Endodermal cell (in vitro differentiated cells): ENCODE data around the gene WNK1. TPM values are rescaled to one million over a fixed set of nuclear protein-coding genes. Genes with fewer than 3 reads are reported as not detected.

Experiments used
- DNase-seq: peaks from one replicate; pipeline ENCODE4 v3.0.0-alpha.2; 2017
- H3K27ac ChIP-seq: 2 replicates; pipeline ENCODE4 v1.5.1; 2013; ENCODE audit warnings: mild to moderate bottlenecking, low read depth, low read length, moderate library complexity
- H3K27me3 ChIP-seq: 2 replicates; pipeline ENCODE4 v1.6.1; 2013; ENCODE audit warnings: mild to moderate bottlenecking, low read length, moderate library complexity; ENCODE audit not compliant: insufficient read depth, control insufficient read depth, poor library complexity, severe bottlenecking
- H3K36me3 ChIP-seq: 2 replicates; pipeline ENCODE4 v1.7.0; 2013; ENCODE audit warnings: mild to moderate bottlenecking, low read length, moderate library complexity; ENCODE audit not compliant: control insufficient read depth, insufficient read depth
- H3K4me1 ChIP-seq: one replicate; pipeline ENCODE4 v1.7.0; 2013; ENCODE audit warnings: low read length; ENCODE audit not compliant: control insufficient read depth, insufficient read depth
- H3K4me3 ChIP-seq: 2 replicates; pipeline ENCODE4 v1.5.1; 2013; ENCODE audit warnings: mild to moderate bottlenecking, low read length, moderate library complexity
- H3K9ac ChIP-seq: 2 replicates; pipeline ENCODE4 v1.6.1; 2013; ENCODE audit warnings: mild to moderate bottlenecking, low read length, moderate library complexity; ENCODE audit not compliant: poor library complexity, severe bottlenecking; ENCODE audit errors: extremely low read depth
- H3K9me3 ChIP-seq: 2 replicates; pipeline ENCODE4 v1.6.1; 2013; ENCODE audit warnings: mild to moderate bottlenecking, low read length, moderate library complexity; ENCODE audit not compliant: control insufficient read depth
- H3K27ac Mint-ChIP-seq: 2 replicates; pipeline ENCODE4 v1.8.0; 2020; ENCODE audit warnings: mixed read lengths
- H3K27me3 Mint-ChIP-seq: 2 replicates; pipeline ENCODE4 v1.8.0; 2021; ENCODE audit warnings: mild to moderate bottlenecking, mixed read lengths; ENCODE audit not compliant: insufficient read depth
- H3K36me3 Mint-ChIP-seq: 2 replicates; pipeline ENCODE4 v1.8.0; 2020; ENCODE audit warnings: low read depth, mixed read lengths
- H3K4me1 Mint-ChIP-seq: 2 replicates; pipeline ENCODE4 v1.8.0; 2020; ENCODE audit warnings: mixed read lengths
- H3K4me3 Mint-ChIP-seq: 2 replicates; pipeline ENCODE4 v1.8.0; 2020; ENCODE audit warnings: mild to moderate bottlenecking, moderate library complexity, mixed read lengths
- H3K9me3 Mint-ChIP-seq: 2 replicates; pipeline ENCODE4 v1.8.0; 2020; ENCODE audit warnings: mild to moderate bottlenecking, mixed read lengths
- CTCF ChIP-seq: fragments of 200-600 bp; sonication (generic); conservative IDR thresholded peaks from 2 replicates; pipeline ENCODE4 v1.5.0; 2021; ENCODE audit warnings: antibody characterized with exemption, mild to moderate bottlenecking
- WGBS, 2 experiments: methylation state at CpG; one replicate each; pipeline versions ENCODE4 v1.1.5 to v1.1.7; 2013; ENCODE audit warnings: missing lambda C conversion rate in 2 of 2, mixed read lengths in 1 of 2; ENCODE audit not compliant: insufficient coverage in 1 of 2, insufficient read length in 1 of 2; 5-methylcytosine and 5-hydroxymethylcytosine counted together
- total RNA-seq, 2 donors: library from RNA; stranded (reverse); fragmentation: NEBNext Ultra II Directional in 1 of 2; extraction: Animal tissue kit (Norgen Biotek cat#: 25700) in 1 of 2; gene quantifications; 2 replicates in 1 of 2; 3 replicates in 1 of 2; pipeline ENCODE4 v1.2.1, GENCODE V29; 2021

WNK1 gene
- total RNA-seq, 2 donors from 2014 or later, result 199 to 412 TPM

GRCh38 chr12:768434-768833 lies 16.1 kb downstream of the WNK1 start:
- Histone ChIP-seq H3K36me3 (peaks cover 7% of the 10 kb centered on the region), H3K27ac (no peak overlapping the region), H3K9me3 (no peaks in the 10 kb centered on the region), H3K9ac (no peak overlapping the region), H3K4me3 (no peak overlapping the region), H3K4me1 (no peaks in the 10 kb centered on the region), H3K27me3 (no peaks in the 10 kb centered on the region)
- Mint-ChIP-seq H3K36me3 (peaks cover 52% of the 10 kb centered on the region), H3K4me3 (no peak overlapping the region), H3K4me1 (peaks cover 12% of the 10 kb centered on the region), H3K27ac (peak overlapping the region; percentile 24), H3K27me3 (no peaks in the 10 kb centered on the region), H3K9me3 (no peaks in the 10 kb centered on the region)
- TF ChIP-seq CTCF, result no peak
- 86% methylated on average over 1 of the region's 1 CpG; no CpG with 5 or more reads in 1 of the 2 experiments for WGBS, 2 experiments
- DNase-seq, result no peak

- TF ChIP-seq CTCF, result no peak
- Mint-ChIP-seq H3K36me3 (peaks cover 38% of the 10 kb centered on the region), H3K4me1 (peaks cover 24% of the 10 kb centered on the region), H3K27ac (no peak overlapping the region), H3K9me3 (no peaks in the 10 kb centered on the region), H3K4me3 (no peak overlapping the region), H3K27me3 (no peaks in the 10 kb centered on the region)
- no peaks in the 10 kb centered on the region for H3K9me3 ChIP-seq
- no peak overlapping the region for H3K27ac ChIP-seq
- no peaks in the 10 kb centered on the region for H3K27me3 ChIP-seq
- peaks cover 10% of the 10 kb centered on the region for H3K4me1 ChIP-seq
- WGBS, 2 experiments, result 100% methylated on average over 1 of the region's 2 CpGs; no CpG with 5 or more reads in 1 of the 2 experiments
- H3K4me3 ChIP-seq, result no peak overlapping the region
- H3K36me3 ChIP-seq, result peaks cover 8% of the 10 kb centered on the region
- DNase-seq, result no peak
- H3K9ac ChIP-seq, result no peak overlapping the region
Measured at GRCh38 chr12:770479-770878, 18.1 kb downstream of the WNK1 start.

DNA sequence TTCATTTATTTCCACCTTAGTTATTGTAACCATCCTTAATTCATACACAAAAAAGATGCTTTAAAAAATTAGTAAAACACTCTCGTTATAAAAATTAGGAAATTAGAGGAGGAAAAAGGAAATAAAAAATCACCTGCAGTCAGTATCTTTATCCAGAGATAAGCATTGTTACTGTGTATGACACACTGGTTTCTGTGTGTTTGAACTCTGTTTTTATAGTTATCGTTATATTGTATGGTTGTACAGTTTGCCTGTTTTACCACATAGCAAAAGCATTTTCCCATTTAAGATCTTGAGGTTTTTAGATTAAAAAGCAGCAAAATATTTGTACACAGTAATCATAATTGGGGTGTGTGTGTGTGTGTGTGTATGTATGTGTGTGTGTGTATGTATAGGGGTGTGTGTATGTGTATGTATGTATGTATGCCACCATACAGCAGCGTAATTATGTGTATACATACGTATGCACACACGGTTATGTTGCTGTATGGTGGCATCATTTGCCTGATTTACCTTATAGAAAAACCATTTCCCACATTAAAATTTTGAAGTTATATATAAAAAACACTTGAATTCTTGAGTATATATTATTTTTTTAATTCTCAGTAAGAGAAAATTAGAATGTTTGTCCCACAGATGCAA lies 19.8 kb downstream of the WNK1 start:
- Histone ChIP-seq H3K27me3 (no peaks in the 10 kb centered on the region), H3K9me3 (no peaks in the 10 kb centered on the region), H3K27ac (no peak overlapping the region), H3K36me3 (peaks cover 11% of the 10 kb centered on the region), H3K4me1 (peaks cover 11% of the 10 kb centered on the region), H3K4me3 (no peak overlapping the region), H3K9ac (no peak overlapping the region)
- Mint-ChIP-seq H3K27ac (no peak overlapping the region), H3K9me3 (peaks cover 2% of the 10 kb centered on the region), H3K4me3 (no peak overlapping the region), H3K36me3 (peaks cover 40% of the 10 kb centered on the region), H3K4me1 (peaks cover 28% of the 10 kb centered on the region), H3K27me3 (no peaks in the 10 kb centered on the region)
- no peak for DNase-seq
- no peak for TF ChIP-seq CTCF
- 100% methylated on average over 2 of the region's 5 CpGs; no CpG with 5 or more reads in 1 of the 2 experiments for WGBS, 2 experiments
